Activated naive CD4-positive, alpha-beta T cell treated with anti-CD3 and anti-CD28 coated beads for 36 hours (primary cell): Measurements from ENCODE around the gene MOK. TPM values are rescaled to one million over a fixed set of nuclear protein-coding genes. Genes with fewer than 3 reads are reported as not detected.
"Not testable (repeated sequence)": the region's sequence is repeated elsewhere in the genome, so short reads cannot be mapped to it uniquely, and the experiment has no call there.

ENCODE experiments used
- CTCF ChIA-PET: fragments of 350-600 bp; sonication (Branson Sonifier 250); formaldehyde crosslinking; loops from one replicate; lab custom pipeline; 2021; ENCODE audit warnings: antibody characterized with exemption; lab: Charles Lee
- DNase-seq: peaks from one replicate; pipeline ENCODE4 v3.0.0-alpha.2; 2020
- H3K27ac Mint-ChIP-seq: one replicate; pipeline ENCODE4 v1.8.0; 2021; ENCODE audit warnings: mild to moderate bottlenecking, mixed read lengths
- H3K27me3 Mint-ChIP-seq: one replicate; pipeline ENCODE4 v1.8.0; 2021; ENCODE audit warnings: low read depth, mixed read lengths
- H3K36me3 Mint-ChIP-seq: one replicate; pipeline ENCODE4 v1.8.0; 2021; ENCODE audit warnings: low read depth, mixed read lengths
- H3K4me1 Mint-ChIP-seq: one replicate; pipeline ENCODE4 v1.8.0; 2021; ENCODE audit warnings: low read depth, mixed read lengths
- H3K4me3 Mint-ChIP-seq: one replicate; pipeline ENCODE4 v1.8.0; 2021; ENCODE audit warnings: mild to moderate bottlenecking, moderate library complexity, mixed read lengths
- H3K9me3 Mint-ChIP-seq: one replicate; pipeline ENCODE4 v1.8.0; 2021; ENCODE audit warnings: mixed read lengths
- intact Hi-C: fragments of 100-400 bp; cut with micrococcal nuclease; formaldehyde crosslinking; loops from one replicate; pipeline ENCODE4 v1.15.1; 2023
- total RNA-seq, 2 experiments: library from RNA; stranded (reverse); gene quantifications; one replicate each; pipeline ENCODE4 v1.2.3, GENCODE V29; 2021

The MOK gene
- total RNA-seq, 2 experiments from 2014 or later, result 1.6 TPM

GRCh38 chr14:102338724-102339123 lies 33.8 kb upstream of the MOK start:
- CTCF ChIA-PET, result interaction anchor here (0.6 kb wide), 2 partner anchors 118 to 377 kb away, joined by 3 read pairs; no protein-coding TSS in a partner anchor
- Mint-ChIP-seq H3K36me3 (peaks cover 24% of the 10 kb centered on the region), H3K4me3 (no peak overlapping the region), H3K9me3 (no peaks in the 10 kb centered on the region), H3K4me1 (no peaks in the 10 kb centered on the region), H3K27ac (no peak overlapping the region), H3K27me3 (no peaks in the 10 kb centered on the region)
- no peak for DNase-seq
- intact Hi-C loops, result no loop called here

GRCh38 chr14:102335163-102335562 lies 30.2 kb upstream of the MOK start:
- CTCF ChIA-PET, result interaction anchor here (0.8 to 1.0 kb wide), 2 partner anchors 12 to 15 kb away, joined by 3 to 4 read pairs; no protein-coding TSS in a partner anchor
- Mint-ChIP-seq H3K27ac (no peak overlapping the region), H3K4me1 (peaks cover 1% of the 10 kb centered on the region), H3K27me3 (no peaks in the 10 kb centered on the region), H3K9me3 (no peaks in the 10 kb centered on the region), H3K36me3 (peaks cover 28% of the 10 kb centered on the region), H3K4me3 (no peak overlapping the region)
- intact Hi-C loops, result no loop called here
- DNase-seq, result no peak

- Mint-ChIP-seq H3K4me1 (peaks cover 1% of the 10 kb centered on the region), H3K27me3 (no peaks in the 10 kb centered on the region), H3K9me3 (no peaks in the 10 kb centered on the region), H3K36me3 (peaks cover 28% of the 10 kb centered on the region), H3K4me3 (no peak overlapping the region), H3K27ac (no peak overlapping the region)
- CTCF ChIA-PET, result interaction anchor here (0.8 to 1.0 kb wide), 2 partner anchors 14 kb away, joined by 3 to 4 read pairs; no protein-coding TSS in a partner anchor
- no peak for DNase-seq
- intact Hi-C loops, result no loop called here
These were observed 29.1 kb upstream of the MOK start for GRCh38 chr14:102333795-102334705.

- H3K4me3 Mint-ChIP-seq, result no peak overlapping the region
- intact Hi-C loops, result no loop called here
- CTCF ChIA-PET, result interaction anchor here (1.0 kb wide), 1 partner anchor 15 kb away, joined by 4 read pairs; no protein-coding TSS in a partner anchor
- peaks cover 26% of the 10 kb centered on the region for H3K36me3 Mint-ChIP-seq
- H3K27me3 Mint-ChIP-seq, result no peaks in the 10 kb centered on the region
- no peak overlapping the region for H3K27ac Mint-ChIP-seq
- peaks cover 1% of the 10 kb centered on the region for H3K4me1 Mint-ChIP-seq
- no peak for DNase-seq
- no peaks in the 10 kb centered on the region for H3K9me3 Mint-ChIP-seq
These were observed 28.4 kb upstream of the MOK start for GRCh38 chr14:102333390-102333789.

- no peak for DNase-seq
- H3K27ac Mint-ChIP-seq, result no peak overlapping the region
- CTCF ChIA-PET, result no interaction called here
These were observed 25.8 kb upstream of the MOK start for GRCh38 chr14:102330806-102331205.

GRCh38 chr14:102329381-102329780 lies 24.4 kb upstream of the MOK start:
- H3K27me3 Mint-ChIP-seq, intact Hi-C loops, H3K4me1 Mint-ChIP-seq, H3K9me3 Mint-ChIP-seq, H3K4me3 Mint-ChIP-seq, H3K27ac Mint-ChIP-seq, CTCF ChIA-PET, DNase-seq, H3K36me3 Mint-ChIP-seq: not testable (repeated sequence)

More at GRCh38 chr14:102330806-102331205, 25.8 kb upstream of the MOK start:
- H3K36me3 Mint-ChIP-seq, result peaks cover 13% of the 10 kb centered on the region
- H3K9me3 Mint-ChIP-seq, result no peaks in the 10 kb centered on the region
- no peaks in the 10 kb centered on the region for H3K27me3 Mint-ChIP-seq
- peaks cover 1% of the 10 kb centered on the region for H3K4me1 Mint-ChIP-seq
- intact Hi-C loops, result no loop called here
- no peak overlapping the region for H3K4me3 Mint-ChIP-seq

- intact Hi-C loops, result no loop called here
- no peak overlapping the region for H3K4me3 Mint-ChIP-seq
- CTCF ChIA-PET, result no interaction called here
These were observed 21.6 kb upstream of the MOK start for GRCh38 chr14:102326583-102326982.

GRCh38 chr14:102325791-102326345 lies 20.9 kb upstream of the MOK start:
- no peaks in the 10 kb centered on the region for H3K9me3 Mint-ChIP-seq
- intact Hi-C loops, result no loop called here
- H3K27ac Mint-ChIP-seq, result no peak overlapping the region
- CTCF ChIA-PET, result no interaction called here
- no peak for DNase-seq
- no peak overlapping the region for H3K4me3 Mint-ChIP-seq
- H3K27me3 Mint-ChIP-seq, result no peaks in the 10 kb centered on the region
- H3K36me3 Mint-ChIP-seq, result peaks cover 2% of the 10 kb centered on the region
- H3K4me1 Mint-ChIP-seq, result peaks cover 21% of the 10 kb centered on the region

More at GRCh38 chr14:102326583-102326982, 21.6 kb upstream of the MOK start:
- peaks cover 15% of the 10 kb centered on the region for H3K4me1 Mint-ChIP-seq
- H3K36me3 Mint-ChIP-seq, result peaks cover 4% of the 10 kb centered on the region
- DNase-seq, result no peak
- H3K27ac Mint-ChIP-seq, result no peak overlapping the region
- no peaks in the 10 kb centered on the region for H3K9me3 Mint-ChIP-seq
- H3K27me3 Mint-ChIP-seq, result no peaks in the 10 kb centered on the region

- Mint-ChIP-seq H3K36me3 (peaks cover 2% of the 10 kb centered on the region), H3K4me1 (peaks cover 36% of the 10 kb centered on the region), H3K4me3 (no peak overlapping the region), H3K27me3 (no peaks in the 10 kb centered on the region), H3K27ac (no peak overlapping the region), H3K9me3 (no peaks in the 10 kb centered on the region)
- CTCF ChIA-PET, result interaction anchor here (0.8 to 1.5 kb wide), 3 partner anchors 13 to 200 kb away, joined by 3 to 4 read pairs (median 4); no protein-coding TSS in a partner anchor
- peak; percentile 52 for DNase-seq
- intact Hi-C loops, result no loop called here
These were observed 18.1 kb upstream of the MOK start for GRCh38 chr14:102323102-102323501.

- H3K27ac Mint-ChIP-seq, result no peak overlapping the region
- intact Hi-C loops, result no loop called here
These were observed 16.8 kb upstream of the MOK start for GRCh38 chr14:102321456-102322422.

GRCh38 chr14:102320671-102321455 lies 15.9 kb upstream of the MOK start:
- Mint-ChIP-seq H3K4me3 (peak overlapping the region; percentile 88), H3K4me1 (peaks cover 47% of the 10 kb centered on the region), H3K9me3 (no peaks in the 10 kb centered on the region), H3K27ac (peak overlapping the region; percentile 81), H3K36me3 (peaks cover 2% of the 10 kb centered on the region), H3K27me3 (no peaks in the 10 kb centered on the region)
- CTCF ChIA-PET, result interaction anchor here (0.6 to 1.4 kb wide), 6 partner anchors 14 to 273 kb away, joined by 3 to 4 read pairs (median 3); no protein-coding TSS in a partner anchor
- intact Hi-C loops, result no loop called here
- DNase-seq, result no peak

More at GRCh38 chr14:102321456-102322422, 16.8 kb upstream of the MOK start:
- H3K36me3 Mint-ChIP-seq, result peaks cover 2% of the 10 kb centered on the region
- H3K27me3 Mint-ChIP-seq, result no peaks in the 10 kb centered on the region
- peaks cover 46% of the 10 kb centered on the region for H3K4me1 Mint-ChIP-seq
- no peaks in the 10 kb centered on the region for H3K9me3 Mint-ChIP-seq
- H3K4me3 Mint-ChIP-seq, result no peak overlapping the region
- no peak for DNase-seq
- CTCF ChIA-PET, result interaction anchor here (0.6 to 1.5 kb wide), 5 partner anchors 14 to 216 kb away, joined by 3 to 4 read pairs (median 3); no protein-coding TSS in a partner anchor
